SK-MEL-5 (cell line): Measurements from ENCODE around the gene RXRA. TPM values are rescaled to one million over a fixed set of nuclear protein-coding genes. Genes with fewer than 3 reads are reported as not detected.
"Not testable (repeated sequence)": the region's sequence is repeated elsewhere in the genome, so short reads cannot be mapped to it uniquely, and the experiment has no call there.

Source experiments
- DNase-seq: peaks from one replicate; pipeline ENCODE4 v3.0.0-alpha.2; 2016; ENCODE audit warnings: low read depth, low spot score
- in situ Hi-C: cut with HindIII; loops from 2 replicates; pipeline ENCODE4 v1.10.0; 2016; ENCODE audit warnings: low sequenced_read_pairs, high pct_unique_total_duplicates, low pct_unique_long_range_greater_than_20kb
- total RNA-seq: library from RNA; depleted of rRNA; stranded (reverse); fragments of >200 nt; shearing (Covaris generic); gene quantifications from 2 replicates; pipeline ENCODE4 v1.2.3, GENCODE V29; 2014

Gene RXRA
- total RNA-seq, 1 experiment from 2014 or later = 8.5 TPM

DNA sequence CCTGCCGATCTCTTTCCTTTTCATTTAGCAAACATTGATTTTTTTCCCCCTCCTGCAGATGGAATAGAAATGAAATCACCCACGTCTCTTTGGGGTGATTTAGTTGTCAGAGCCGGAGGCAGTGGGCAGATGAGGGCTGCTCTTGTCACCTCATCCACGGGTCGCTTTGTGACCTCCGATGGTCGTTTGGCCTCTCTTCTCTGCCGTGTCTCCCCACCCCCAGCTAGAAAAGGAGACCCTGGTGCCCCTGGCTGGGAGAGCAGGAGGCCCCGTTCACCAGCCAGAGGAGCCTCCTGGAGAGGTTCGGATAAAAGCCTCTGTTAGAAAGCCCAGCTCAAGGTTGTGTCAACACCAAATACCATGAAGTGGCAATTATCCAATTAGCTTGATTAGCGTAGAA, 21.6 kb upstream of the RXRA start:
- in situ Hi-C loops = no loop called here
- no peak for DNase-seq

DNA sequence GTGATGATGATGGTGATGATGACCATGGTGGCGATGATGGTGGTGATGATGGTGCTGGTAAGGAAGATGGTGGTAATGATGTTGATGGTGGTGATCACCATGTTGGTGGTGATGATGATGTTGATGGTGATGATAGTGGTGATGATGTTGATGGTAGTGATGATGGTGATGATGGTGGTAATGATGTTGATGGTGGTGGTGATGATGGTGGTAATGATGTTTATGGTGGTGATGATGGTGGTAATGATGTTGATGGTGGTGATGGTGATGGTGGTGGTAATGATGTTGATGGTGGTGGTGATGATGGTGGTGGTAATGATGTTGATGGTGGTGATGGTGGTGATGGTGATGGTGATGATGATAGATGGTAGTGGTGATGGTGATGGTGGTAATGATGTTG, 20.7 kb upstream of the RXRA start:
- DNase-seq = no peak
- in situ Hi-C loops = no loop called here

DNA sequence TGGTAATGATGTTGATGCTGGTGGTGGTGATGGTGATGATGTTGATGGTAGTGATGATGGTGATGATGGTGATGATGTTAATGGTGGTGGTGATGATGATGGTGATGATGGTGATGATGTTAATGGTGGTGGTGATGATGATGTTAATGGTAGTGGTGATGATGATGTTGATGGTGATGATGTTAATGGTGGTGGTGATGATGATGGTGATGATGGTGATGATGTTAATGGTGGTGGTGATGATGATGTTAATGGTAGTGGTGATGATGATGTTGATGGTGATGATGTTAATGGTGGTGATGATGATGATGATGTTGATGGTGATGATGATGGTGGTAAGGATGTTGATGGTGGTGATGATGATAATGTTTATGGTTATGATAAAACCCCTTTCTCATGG, 20.2 kb upstream of the RXRA start:
- in situ Hi-C loops = not testable (repeated sequence)

GRCh38 chr9:134306636-134307600, 19.3 kb upstream of the RXRA start:
- in situ Hi-C loops = no loop called here

More for the DNA sequence above, 20.2 kb upstream of the RXRA start:
- DNase-seq = not testable (repeated sequence)

GRCh38 chr9:134307674-134308638, 18.3 kb upstream of the RXRA start:
- in situ Hi-C loops = no loop called here

More at GRCh38 chr9:134306636-134307600, 19.3 kb upstream of the RXRA start:
- no peak for DNase-seq

DNA sequence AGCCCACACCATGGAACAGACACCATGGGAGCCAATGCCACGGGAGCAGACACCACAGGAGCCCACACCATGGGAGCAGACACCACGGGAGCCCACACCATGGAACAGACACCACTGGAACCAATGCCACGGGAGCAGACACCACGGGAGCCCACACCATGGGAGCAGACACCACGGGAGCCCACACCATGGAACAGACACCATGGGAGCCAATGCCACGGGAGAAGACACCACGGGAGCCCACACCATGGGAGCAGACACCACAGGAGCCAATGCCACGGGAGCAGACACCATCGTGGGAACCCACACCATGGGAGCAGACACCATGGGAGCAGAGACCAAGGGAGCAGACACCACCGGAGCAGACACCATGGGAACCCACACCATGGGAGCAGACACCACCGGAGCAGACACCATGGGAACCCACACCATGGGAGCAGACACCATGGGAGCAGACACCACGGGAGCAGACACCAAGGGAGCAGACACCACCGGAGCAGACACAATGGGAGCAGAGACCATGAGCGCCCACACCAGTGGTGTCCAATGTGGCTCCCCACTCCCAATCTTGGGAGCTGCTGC, 17.5 kb upstream of the RXRA start:
- in situ Hi-C loops, DNase-seq: not testable (repeated sequence)

More at GRCh38 chr9:134307674-134308638, 18.3 kb upstream of the RXRA start:
- no peak for DNase-seq

- no peak for DNase-seq
- in situ Hi-C loops = no loop called here
Measured at GRCh38 chr9:134313470-134313869, 12.8 kb upstream of the RXRA start.

GRCh38 chr9:134314039-134314949, 12.0 kb upstream of the RXRA start:
- in situ Hi-C loops = no loop called here

DNA sequence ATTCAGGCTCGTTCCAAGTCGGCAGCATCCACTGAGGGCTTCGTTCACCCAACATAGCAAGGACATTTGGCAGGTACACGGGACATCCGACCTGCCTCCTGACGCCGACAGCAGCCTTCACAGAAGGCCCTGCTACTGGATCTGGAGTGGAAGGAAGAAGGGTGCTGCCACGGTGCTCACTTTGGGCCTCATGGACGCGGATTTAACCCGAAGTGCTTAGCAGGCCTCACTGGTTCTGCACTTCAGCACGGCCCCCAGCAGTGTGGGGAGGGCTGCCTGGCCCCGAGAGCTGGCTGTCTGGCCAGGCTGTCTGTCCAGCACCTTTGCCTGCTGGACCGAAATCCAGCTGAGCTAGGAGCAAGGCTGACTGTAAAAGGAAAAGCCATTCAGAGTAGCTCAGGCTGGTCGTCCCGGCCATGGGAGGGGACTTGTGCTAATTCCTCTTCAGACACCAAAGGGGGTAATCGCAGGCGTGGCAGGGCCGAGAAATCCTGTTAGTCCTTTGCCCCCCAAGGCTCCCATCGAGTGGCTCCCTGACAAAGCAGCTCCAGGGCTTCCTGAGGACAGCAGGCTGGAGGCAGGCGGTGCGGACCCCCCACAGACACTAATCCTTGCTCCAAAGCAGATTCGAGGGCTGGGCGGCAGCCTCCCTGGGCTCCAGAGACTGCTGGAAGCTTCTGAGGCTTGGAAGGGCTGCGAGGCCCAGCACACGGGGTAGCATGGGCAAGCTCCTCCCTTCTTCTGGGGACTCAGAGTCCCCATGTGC, 11.1 kb upstream of the RXRA start:
- no peak for DNase-seq
- in situ Hi-C loops = no loop called here

More at GRCh38 chr9:134314039-134314949, 12.0 kb upstream of the RXRA start:
- no peak for DNase-seq

DNA sequence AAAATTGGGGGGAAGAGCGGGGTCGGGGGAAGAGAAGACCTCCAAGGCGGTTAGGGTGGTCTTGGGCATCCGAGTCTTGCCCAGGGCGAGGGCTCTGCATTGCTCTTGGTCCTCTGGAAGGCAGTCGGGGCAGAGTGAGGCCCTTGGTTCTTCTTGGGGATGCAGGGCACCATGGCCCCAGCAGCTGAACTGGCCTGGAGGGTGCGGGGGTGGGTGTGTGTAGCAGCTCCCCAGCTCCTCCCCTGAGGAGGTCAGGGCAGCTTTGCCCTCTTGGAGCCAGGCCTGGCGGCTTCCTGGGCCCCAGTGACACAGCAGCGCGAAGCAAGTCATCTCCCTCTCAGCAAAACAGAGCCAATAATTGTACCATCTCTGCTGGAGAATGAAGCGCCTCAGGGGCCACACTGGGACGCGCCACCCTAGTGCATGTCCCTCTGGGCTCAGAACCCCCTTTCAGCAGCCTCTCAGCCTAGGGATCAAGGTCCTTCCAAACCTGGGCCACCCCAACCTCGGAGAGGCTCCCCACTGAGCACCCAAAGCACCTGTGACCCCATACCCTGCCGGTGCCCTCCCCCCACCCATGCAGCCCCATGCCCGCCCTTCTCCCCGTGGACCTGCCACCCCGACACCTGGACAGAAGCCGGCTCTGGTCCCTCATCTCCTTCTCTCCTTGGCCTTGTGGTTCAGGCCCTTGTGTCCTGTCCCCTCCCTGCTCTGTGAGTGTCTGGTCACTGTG, 10.4 kb upstream of the RXRA start:
- in situ Hi-C loops = no loop called here
- no peak for DNase-seq

DNA sequence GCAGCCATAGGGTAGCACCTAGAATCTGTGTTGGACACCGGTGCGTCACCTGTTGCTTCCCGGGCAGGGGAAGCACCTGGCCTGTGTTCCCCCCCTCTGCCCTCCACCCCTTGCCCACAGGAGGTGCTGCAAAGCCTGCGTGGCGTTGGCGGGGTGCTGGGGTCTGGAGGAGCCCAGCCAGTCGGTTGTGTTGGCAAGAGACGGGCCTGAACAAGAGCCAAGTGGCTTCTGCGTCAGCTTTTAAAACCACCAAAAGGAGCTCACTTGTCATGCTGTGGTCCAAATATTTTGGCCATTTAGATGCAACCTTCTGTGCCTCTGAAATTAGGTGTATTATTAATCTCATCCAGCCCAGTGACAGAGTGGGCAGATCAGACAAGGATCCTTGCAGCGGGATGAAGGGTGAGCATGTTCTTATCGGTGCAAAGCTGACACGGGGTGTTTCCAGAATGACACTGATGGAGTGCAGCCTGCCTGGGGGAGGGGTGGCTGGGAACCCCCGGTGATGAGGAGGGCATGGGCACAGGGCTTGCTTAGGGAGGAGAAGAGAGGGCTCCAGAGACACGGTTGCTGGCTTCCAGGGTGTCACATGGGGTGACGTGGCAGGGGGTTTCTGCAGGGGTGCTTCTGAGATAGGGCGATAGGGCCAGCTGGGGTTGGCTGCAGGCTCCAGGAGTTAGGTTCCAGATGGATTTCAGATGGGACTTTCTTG, 9.7 kb upstream of the RXRA start:
- DNase-seq = no peak
- in situ Hi-C loops = no loop called here

- no peak for DNase-seq
- in situ Hi-C loops = no loop called here
Measured at GRCh38 chr9:134317400-134317789, 8.9 kb upstream of the RXRA start.

DNA sequence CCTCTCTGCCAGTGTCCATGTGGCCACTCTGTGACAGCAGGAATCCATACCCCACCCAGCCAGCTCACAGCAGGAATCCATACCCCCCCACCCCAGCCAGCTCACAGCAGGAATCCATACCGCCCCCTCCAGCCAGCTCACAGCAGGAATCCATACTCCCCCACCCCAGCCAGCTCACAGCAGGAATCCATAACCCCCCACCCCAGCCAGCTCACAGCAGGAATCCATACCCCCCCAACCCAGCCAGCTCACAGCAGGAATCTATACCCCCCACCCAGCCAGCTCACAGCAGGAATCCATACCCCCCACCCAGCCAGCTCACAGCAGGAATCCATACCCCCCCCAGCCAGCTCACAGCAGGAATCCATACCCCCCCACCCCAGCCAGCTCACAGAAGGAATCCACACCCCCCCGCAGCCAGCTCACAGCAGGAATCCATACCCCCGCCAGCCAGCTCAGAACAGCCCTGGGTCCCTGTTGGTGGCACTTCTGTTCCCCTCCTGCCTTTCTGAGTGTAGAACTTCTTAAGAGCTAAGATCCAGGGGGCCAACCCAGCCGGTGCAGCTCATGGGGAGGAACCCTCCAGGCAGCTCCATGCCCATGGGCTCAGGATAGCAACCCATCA, 8.4 kb upstream of the RXRA start:
- in situ Hi-C loops = no loop called here
- no peak for DNase-seq

DNA sequence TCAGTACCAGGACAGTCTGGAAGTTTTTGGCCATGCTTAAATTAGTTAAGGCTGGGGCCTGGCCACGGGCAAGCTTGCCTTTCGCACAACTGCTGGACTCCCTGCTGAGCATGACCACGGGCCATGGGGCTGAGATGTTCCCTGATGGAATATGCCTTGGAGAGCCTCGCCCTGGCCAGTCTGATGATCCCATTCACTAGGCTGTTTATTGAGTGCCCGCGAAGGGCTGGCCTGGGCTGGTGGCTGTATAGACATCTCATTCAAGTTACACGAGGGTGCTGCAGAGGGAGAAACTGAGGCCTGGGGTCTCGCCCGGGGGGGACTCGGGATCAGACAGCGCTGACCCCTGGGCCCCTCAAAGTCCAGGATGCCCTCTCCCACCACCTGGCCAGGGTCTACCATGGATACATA, 7.8 kb upstream of the RXRA start:
- no peak for DNase-seq
- in situ Hi-C loops = no loop called here

- DNase-seq = no peak
- in situ Hi-C loops = no loop called here
Measured at GRCh38 chr9:134318941-134319305, 7.3 kb upstream of the RXRA start.
